Stimulated activated CD8-positive, alpha-beta memory T cell treated with anti-CD3 and anti-CD28 coated beads, Interleukin-7, amount 100 ng/mL, for 48 hours (primary cell): ENCODE results near the gene TMEM242.

Source experiments
- DNase-seq, 2 donors: peaks; one replicate each; pipeline ENCODE4 v3.0.0-alpha.2; 2020; ENCODE audit warnings: low read depth in 1 of 2; ENCODE audit errors: extremely low read depth in 1 of 2

The TMEM242 gene

DNA sequence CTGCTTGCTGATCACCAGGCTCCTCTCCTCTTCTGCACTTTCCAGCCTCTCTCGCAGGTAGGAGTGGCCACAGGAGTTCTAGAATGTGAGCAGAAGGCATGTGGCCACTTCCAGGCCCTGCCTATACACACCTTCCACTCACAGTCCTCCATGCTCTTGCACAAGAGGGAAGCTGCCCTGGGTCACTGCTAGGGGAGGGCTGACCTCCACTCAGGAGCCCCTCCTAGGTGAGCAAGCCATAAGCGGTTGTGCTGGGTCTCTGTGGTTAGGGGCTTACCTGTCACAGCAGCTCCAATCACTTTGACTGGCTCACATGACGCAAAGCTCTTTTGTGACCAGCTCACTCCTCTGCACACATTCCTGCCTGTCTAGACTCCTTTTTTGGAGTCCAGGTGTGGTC is 68.2 kb downstream of the TMEM242 start:
- DNase-seq = no peak

GRCh38 chr6:157254538-157254937 is 68.8 kb downstream of the TMEM242 start:
- DNase-seq = no peak

- no peak for DNase-seq
Observed at GRCh38 chr6:157253699-157254098, 69.6 kb downstream of the TMEM242 start.

GRCh38 chr6:157253017-157253416 is 70.3 kb downstream of the TMEM242 start:
- no peak for DNase-seq

DNA sequence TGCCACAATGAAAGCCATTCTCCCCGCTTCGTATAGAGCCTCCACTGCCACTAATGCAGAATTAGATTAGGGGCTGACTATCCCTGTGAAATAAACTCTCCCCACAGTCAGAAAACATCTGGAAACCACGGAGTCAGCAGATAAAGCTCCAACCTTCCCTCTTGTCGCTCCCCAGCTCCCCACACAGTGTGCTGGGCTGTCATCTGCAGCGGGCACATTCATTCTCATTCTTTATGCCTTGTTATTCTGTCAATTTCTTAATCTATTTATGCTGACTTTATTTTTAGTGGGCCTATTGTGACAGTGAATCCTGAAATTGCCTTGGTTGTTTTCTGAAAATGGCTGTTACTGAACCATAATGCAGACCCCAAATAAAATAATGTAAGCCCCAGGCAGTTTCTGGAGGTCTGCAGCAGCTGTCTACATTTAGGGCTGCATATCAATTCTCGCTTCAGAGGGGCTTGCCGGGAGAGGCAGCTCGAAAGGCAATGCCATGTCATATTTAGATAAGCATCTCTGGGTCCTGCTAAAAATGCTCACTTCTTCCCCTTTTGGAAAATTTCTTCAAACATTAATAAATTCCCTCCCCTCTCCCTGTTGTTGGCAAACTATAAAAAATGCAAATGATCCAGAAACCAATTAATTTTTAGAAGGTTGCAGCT is 71.6 kb downstream of the TMEM242 start:
- DNase-seq = no peak

DNA sequence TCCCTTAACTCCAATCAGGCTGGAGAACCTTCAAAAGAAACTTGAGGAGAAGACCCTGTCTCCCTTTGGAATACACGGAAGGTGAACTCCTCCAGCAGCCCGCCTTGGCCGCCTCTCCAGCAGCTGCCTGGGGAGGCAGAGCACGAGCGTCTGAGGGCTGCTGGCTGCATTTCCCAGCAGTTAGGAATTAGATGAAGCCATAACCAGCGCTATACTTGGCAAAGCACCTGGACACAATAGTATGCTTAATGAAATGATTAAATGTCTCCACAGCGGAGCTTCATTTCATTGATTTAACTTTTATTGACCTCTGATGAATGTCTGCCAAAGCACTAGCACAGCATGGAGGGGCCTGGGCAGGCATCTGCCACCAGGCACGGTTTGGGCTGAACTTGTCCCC is 73.5 kb downstream of the TMEM242 start:
- DNase-seq = no peak

- no peak for DNase-seq
Observed at GRCh38 chr6:157248264-157248663, 75.1 kb downstream of the TMEM242 start.

DNA sequence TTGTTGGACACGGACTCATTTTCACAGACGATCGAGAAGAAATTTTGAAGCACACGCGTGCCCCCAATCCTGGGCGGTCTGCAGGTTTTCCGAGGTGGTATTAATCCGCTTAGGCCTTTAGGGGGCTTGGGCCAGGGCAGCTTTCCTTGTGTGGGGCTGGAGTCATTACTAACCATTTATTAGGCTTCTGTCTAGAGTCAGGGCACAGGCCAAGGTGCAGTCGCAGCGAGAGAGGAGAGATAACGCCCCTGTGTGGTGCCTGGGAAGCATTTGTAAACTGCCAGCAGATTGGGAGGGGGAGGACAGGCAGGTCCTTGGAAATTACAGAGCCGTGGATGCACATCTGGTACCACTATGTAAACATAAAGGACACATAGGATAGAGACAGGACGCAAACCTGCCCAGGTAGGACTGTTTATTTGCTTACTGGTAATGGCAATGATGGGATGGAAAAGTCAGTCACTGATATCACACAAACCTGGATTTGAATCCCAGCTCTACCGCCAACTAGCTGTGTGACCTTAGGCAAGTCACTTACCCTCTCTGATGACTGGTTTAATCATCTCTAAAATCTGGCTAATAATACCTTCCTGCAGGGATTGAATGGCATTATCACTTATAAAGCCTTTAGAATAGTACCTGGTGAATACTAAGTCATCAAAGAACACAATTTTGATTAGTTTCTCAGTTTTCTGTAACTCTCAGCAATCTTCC is 76.4 kb downstream of the TMEM242 start:
- no peak for DNase-seq

- no peak for DNase-seq
Observed at GRCh38 chr6:157246048-157246630, 77.2 kb downstream of the TMEM242 start.

GRCh38 chr6:157245436-157245835 is 77.9 kb downstream of the TMEM242 start:
- no peak for DNase-seq

- DNase-seq = no peak
Observed at GRCh38 chr6:157244780-157245179, 78.5 kb downstream of the TMEM242 start.

- DNase-seq = no peak
Observed at GRCh38 chr6:157244175-157244574, 79.1 kb downstream of the TMEM242 start.

GRCh38 chr6:157242791-157243190 is 80.5 kb downstream of the TMEM242 start:
- DNase-seq = no peak

DNA sequence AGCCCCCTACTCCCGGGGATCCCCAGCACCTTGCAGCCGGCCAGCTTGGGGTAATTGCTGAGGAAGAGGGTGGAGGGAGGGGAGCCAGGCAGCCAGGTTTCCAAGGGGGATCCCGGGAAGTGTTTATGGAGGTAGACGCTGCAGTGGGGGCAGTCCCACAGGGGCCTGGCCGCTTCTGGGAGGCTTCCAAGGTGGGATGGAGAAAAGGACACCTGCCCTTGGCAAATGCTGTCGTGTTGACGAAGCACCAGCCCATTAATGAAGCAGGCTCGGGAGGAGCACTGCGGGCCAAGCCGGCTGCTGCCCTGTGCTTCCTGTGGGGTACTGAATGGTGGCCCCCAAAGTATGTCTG is 82.4 kb downstream of the TMEM242 start:
- DNase-seq = no peak

DNA sequence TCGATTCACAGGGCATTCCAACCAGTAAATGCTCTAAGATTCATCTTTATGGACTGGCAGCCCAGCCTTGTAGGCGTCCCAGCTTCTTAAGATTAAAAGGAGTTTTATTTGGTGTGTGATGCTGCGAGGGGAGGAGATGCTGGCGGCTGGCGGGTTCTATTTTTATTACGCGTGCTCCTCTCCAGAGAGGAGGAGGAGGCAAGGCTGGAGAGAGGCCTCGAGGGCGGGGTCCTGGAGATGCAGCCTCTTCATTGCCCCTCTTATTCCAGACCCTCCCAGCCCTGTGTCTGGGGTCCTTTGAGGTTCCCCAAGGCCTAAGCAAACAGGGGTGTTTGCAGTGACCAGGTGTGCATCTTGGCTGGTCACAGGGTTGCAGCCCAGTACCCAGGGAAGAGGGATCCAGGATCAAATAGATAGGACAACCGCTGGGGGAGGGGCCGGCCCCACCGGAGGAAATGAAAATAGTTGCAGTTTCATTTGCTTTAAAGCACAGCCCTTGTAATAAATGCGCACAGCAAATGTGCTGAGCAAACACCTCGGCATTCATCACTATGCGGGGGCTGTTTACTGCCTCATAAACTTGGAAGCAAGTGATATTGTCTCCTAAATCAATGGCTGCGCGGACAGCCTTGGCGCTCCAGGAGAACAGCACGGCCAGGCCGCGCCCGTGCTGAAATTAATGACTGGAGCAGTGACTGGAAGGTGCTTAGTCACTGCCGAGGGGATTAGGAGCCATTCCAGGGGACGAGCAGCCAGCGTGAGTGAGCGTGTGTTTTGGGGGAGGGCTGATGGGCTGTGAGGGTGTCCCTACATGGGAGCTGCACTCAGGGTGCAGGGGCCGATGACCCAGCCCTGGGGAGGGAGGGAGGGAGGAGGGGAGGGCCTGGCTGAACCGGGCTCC is 83.0 kb downstream of the TMEM242 start:
- no peak for DNase-seq

DNA sequence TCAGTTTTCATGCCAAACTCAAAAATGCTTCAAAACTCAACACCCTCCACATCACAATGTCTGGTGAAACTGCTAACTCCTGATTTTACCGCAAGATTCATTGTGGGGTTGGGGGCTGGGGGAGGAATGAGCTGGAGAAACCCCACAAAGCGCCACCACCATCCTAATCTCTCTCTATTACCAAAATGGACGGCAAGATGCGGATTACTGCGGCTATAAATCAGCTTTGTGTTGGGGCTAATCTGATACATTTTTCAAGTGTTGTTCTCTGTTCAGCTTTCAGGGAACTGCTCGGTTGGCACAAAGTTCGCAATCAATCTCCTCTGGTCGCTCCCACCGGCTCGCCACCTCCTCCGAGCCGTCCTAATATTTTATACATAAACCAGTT is 83.7 kb downstream of the TMEM242 start:
- DNase-seq = no peak
